ENCODE data around the gene RBL2. TPM values are rescaled to one million over a fixed set of nuclear protein-coding genes. Genes with fewer than 3 reads are reported as not detected.

The RBL2 gene
- total and polyA plus RNA-seq, 2 of the 8 experiments (the other 6 are each of a cell fraction or from before 2014, with no cell fraction given) = 13.9 to 22.1 TPM

GRCh38 chr16:53511403-53512280 is 77.4 kb downstream of the RBL2 start:
- POLR2A ChIA-PET (ENCODE audit: partially characterized antibody) = no interaction called here
- Histone ChIP-seq H3K4ac (replicated peaks; ENCODE audit: insufficient read length, low read depth, low read length) (no peak overlapping the region), H3K18ac (ENCODE audit: extremely low read depth, low read length) (no peak overlapping the region), H3K23ac (ENCODE audit: insufficient read length) (no peak overlapping the region), H2BK15ac (ENCODE audit: low read length) (no peak overlapping the region), H3K4me2 (ENCODE audit: insufficient read depth in 1 of 2, low read depth in 2 of 2, low read length in 2 of 2) (no peak overlapping the region), H3K9ac (replicated peaks in 1 of 4; ENCODE audit: extremely low read depth in 1 of 4, low read depth in 3 of 4, low read length in 3 of 4) (no peak overlapping the region), H3K4me3 (ENCODE audit: extremely low read depth in 1 of 4, insufficient read depth in 2 of 4, low read depth in 3 of 4, low read length in 4 of 4) (no peak overlapping the region), H2BK20ac (ENCODE audit: low read length) (no peak overlapping the region), H4K8ac (ENCODE audit: extremely low read depth, insufficient read depth, low read length) (no peak overlapping the region), H3K27me3 (replicated peaks in 1 of 4; ENCODE audit: control insufficient read depth in 3 of 4, extremely low read depth in 1 of 4, insufficient read depth in 3 of 4, low read length in 3 of 4) (no peaks in the 10 kb centered on the region), H3K14ac (ENCODE audit: insufficient read length) (no peak overlapping the region), H2AFZ (ENCODE audit: low read length) (no peak overlapping the region), H4K91ac (replicated peaks; ENCODE audit: insufficient read length, low read length) (no peak overlapping the region), H4K20me1 (replicated peaks in 1 of 2; ENCODE audit: control insufficient read depth in 1 of 2, insufficient read depth in 2 of 2, low read length in 2 of 2) (no peaks in the 10 kb centered on the region), H3K23me2 (ENCODE audit: low read depth, low read length) (no peaks in the 10 kb centered on the region), H2BK5ac (ENCODE audit: low read depth, low read length) (no peak overlapping the region), H2BK120ac (replicated peaks; ENCODE audit: low read depth, low read length) (no peak overlapping the region), H2AK5ac (ENCODE audit: low read depth, low read length) (no peak overlapping the region), H3K36me3 (ENCODE audit: control insufficient read depth in 2 of 4, insufficient read depth in 4 of 4, low read length in 3 of 4) (no peaks in the 10 kb centered on the region), H3K79me1 (ENCODE audit: low read depth, low read length) (no peaks in the 10 kb centered on the region), H4K5ac (ENCODE audit: insufficient read length, low read depth, low read length) (no peak overlapping the region), H3K27ac (ENCODE audit: low read depth, low read length) (no peak overlapping the region), H3K79me2 (ENCODE audit: control insufficient read depth in 1 of 2, insufficient read depth in 2 of 2, low read length in 2 of 2) (no peaks in the 10 kb centered on the region), H3K56ac (replicated peaks; ENCODE audit: insufficient read length, low read depth, low read length) (no peak overlapping the region), H3K4me1 (replicated peaks in 1 of 4; ENCODE audit: control insufficient read depth in 3 of 4, insufficient read depth in 4 of 4, low read length in 3 of 4) (peaks cover 0 to 2% (median 0%) of the 10 kb centered on the region in 4 experiments; a peak in 1 of 7 replicates), H3K9me3 (ENCODE audit: insufficient read depth in 2 of 2, low read depth in 1 of 2, low read length in 1 of 2) (peaks cover 9 to 10% of the 10 kb centered on the region in 2 experiments; a peak in 2 of 4 replicates), H2BK12ac (ENCODE audit: low read depth, low read length) (no peak overlapping the region)
- CTCF ChIA-PET (ENCODE audit: partially characterized antibody) = interaction anchor here (1.5 kb wide), 1 partner anchor 22 kb away, joined by 3 read pairs; no protein-coding TSS in a partner anchor
- FAIRE-seq (no peak), DNase-seq (ENCODE audit: low read depth in 1 of 2, low spot score in 2 of 2) (no peak)
- 89% methylated on average over 11 of the region's 12 CpGs; no CpG with 5 or more reads in 1 of the 2 experiments for WGBS, 2 experiments (ENCODE audit: extremely low coverage in 1 of 2, insufficient coverage in 1 of 2, insufficient read length in 1 of 2, insufficient replicate concordance in 2 of 2, low coverage in 1 of 2, low lambda C conversion rate in 2 of 2, missing lambda C conversion rate in 1 of 2)
- TF ChIP-seq TAF7 (optimal IDR thresholded peaks at IDR 0.05; ENCODE audit: borderline replicate concordance, low read depth, low read length) (no peak), POLR2AphosphoS5 (IDR thresholded peaks at IDR 0.05; ENCODE audit: low read depth, low read length) (no peak), ATF2 (IDR thresholded peaks at IDR 0.05; ENCODE audit: low read length) (no peak), SIRT6 (IDR thresholded peaks at IDR 0.05; ENCODE audit: low read length) (no peak), EGR1 (IDR thresholded peaks at IDR 0.05; ENCODE audit: borderline replicate concordance, low read depth, low read length) (no peak), SRF (IDR thresholded peaks at IDR 0.05; ENCODE audit: low read depth, low read length) (no peak), RBBP5 (IDR thresholded peaks at IDR 0.05; ENCODE audit: borderline replicate concordance, low read depth, low read length) (no peak), HDAC2 (IDR thresholded peaks at IDR 0.05; ENCODE audit: borderline replicate concordance in 1 of 2, low read depth in 2 of 2, low read length in 2 of 2) (no peak), CREB1 (IDR thresholded peaks at IDR 0.05) (no peak)
- TF ChIP-seq, protein P1, sequence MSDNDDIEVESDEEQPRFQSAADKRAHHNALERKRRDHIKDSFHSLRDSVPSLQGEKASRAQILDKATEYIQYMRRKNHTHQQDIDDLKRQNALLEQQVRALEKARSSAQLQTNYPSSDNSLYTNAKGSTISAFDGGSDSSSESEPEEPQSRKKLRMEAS (IDR thresholded peaks at IDR 0.05) = no peak
